Loucy (cell line): Measurements from ENCODE around the gene EMC1.

Experiments used
- CTCF ChIP-seq: fragments of 200-600 bp; sonication (generic); conservative IDR thresholded peaks from 2 replicates; pipeline ENCODE4 v1.5.1; 2014; ENCODE audit warnings: mild to moderate bottlenecking, antibody characterized with exemption, low read length
- EZH2phosphoT487 ChIP-seq: fragments of 200-600 bp; IDR thresholded peaks from 2 replicates; pipeline ENCODE4 v1.6.1; 2018; ENCODE audit warnings: antibody characterized with exemption, mild to moderate bottlenecking, moderate library complexity, borderline replicate concordance

GRCh38 chr1:19260211-19261138 is 9.2 kb upstream of the EMC1 start:
- no peak for TF ChIP-seq CTCF
- no peak for TF ChIP-seq EZH2phosphoT487
